Iris pigment epithelial cell (primary cell): ENCODE measurements around the gene RDX.

Source experiments
- DNase-seq: peaks from one replicate; pipeline ENCODE4 v3.0.0-alpha.2; 2011; ENCODE audit warnings: low read depth

Gene RDX

DNA sequence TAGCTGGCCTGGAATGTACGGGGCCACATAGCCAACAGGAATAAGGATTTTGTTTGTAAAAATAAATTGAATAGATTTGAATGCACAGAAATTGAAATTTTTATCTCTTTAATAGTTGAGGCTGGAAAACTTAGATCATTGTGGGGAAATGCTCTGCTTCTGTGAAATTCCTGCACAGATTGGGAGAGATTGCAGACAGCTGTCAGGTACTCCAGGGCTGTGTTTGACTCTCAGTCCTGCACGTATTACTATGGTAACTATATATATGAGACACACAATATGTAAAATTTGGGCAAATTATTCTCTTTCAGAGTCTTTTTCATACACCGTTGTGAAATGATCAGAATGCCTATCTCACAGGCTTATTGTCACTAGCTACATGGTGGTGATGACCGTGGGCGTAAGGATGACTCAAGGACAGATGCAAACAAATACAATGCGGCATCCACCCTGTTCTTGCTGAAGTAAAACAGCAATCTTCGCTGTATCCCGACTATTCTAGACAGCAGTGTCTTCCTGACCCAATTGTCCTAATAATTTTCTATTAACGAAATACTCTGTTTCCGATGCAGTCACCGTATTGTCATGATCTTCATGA is 123.8 kb downstream of the RDX start:
- DNase-seq: no peak

DNA sequence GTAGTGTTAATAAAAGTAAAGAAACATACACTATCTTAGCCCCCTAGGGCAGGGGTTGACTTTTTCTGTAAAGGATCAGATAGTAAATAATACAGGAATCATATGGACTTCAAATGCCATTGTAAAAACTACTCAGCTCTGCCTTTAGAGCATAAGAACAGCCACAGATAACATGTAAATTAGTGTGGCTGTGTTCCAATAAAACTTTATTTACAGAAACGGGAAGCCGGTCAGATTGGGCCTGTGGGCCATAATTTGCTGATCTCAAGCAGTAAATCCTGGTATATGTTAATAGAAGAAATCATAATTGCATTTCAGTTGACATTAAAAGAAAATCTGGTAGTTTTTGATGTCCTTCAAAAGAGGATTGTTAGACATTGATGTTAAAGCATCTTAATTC is 126.7 kb downstream of the RDX start:
- no peak for DNase-seq

DNA sequence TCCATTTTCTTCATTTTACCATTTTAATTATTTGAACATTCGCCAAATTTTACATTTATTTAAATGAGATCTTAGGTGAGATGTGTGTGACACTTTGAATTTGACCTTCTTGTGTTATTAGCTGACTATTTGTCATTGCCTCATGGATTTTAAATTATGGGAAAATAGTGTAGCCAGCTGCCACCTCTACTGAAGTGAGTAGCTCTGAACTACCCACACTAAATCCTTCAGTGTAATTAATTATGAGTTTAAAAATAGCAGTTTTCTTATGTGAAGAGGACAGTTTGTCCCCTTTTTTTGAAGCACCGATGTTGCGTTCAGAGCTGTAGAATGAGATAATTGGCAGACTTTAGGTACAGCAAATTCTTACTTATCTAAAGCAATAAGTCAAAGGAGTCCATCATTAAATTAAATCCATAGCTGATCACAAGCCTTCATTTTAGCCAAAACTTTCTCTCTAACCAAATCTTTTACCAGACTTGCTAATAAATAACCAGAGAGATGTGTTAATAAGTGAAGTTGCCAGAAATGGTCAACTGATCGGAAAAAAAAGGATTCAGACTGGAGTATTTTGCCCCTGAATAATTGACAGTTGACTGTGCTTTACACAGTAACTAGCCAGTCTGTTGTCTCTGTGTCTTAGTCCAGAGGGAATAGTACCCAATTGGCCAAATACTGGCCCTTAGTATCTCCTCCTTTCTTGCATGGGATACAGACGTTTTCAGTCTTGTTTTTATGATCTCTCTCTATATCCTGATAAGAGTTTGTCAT is 128.2 kb downstream of the RDX start:
- DNase-seq: no peak

DNA sequence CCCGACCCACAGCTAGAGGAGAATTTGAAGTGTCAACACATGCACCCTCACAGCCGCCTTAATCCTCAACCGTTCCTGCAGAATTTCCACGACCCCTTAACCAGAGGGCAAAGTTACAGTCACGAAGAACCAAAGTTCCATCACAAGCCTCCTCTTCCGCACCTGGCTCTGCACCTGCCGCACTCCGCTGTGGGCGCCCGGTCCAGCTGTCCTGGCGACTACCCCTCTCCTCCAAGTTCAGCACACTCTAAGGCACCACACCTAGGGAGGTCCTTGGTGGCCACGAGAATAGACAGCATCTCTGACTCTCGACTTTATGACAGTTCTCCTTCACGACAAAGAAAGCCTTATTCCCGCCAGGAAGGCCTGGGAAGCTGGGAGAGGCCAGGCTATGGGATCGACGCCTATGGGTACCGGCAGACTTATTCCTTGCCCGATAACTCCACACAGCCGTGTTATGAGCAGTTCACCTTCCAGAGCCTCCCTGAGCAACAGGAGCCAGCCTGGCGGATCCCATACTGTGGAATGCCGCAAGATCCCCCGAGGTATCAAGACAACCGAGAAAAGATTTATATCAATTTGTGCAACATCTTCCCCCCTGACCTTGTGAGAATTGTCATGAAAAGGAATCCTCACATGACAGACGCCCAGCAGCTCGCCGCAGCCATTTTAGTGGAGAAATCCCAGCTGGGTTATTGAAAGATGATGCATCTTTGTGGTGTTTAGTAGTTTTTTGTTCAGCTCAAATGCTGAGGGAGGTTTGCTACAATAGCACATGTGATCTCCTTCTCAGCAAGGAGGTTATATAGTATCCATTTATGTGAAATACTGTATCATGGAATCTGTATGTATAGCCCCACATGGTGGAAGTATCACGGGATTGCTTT is 131.1 kb downstream of the RDX start:
- no peak for DNase-seq

DNA sequence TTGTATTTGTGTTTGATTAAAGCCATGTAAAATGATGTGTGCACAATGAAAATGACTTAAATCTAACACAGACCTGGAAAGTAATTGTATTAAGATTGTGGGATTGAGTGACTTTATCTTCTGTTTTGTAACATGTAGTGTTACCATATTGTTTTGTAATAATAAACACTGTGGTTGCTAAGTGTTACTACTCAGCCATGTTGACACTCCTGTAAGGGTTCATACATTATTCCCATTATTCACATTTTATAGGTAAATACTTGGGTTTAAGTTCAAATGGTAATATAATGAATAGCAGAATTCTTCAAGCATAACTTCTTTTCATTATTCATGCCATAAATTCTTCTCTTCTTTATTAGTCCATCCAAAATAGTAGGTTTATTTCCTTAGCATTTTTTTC is 134.2 kb downstream of the RDX start:
- peak; percentile 60 for DNase-seq

DNA sequence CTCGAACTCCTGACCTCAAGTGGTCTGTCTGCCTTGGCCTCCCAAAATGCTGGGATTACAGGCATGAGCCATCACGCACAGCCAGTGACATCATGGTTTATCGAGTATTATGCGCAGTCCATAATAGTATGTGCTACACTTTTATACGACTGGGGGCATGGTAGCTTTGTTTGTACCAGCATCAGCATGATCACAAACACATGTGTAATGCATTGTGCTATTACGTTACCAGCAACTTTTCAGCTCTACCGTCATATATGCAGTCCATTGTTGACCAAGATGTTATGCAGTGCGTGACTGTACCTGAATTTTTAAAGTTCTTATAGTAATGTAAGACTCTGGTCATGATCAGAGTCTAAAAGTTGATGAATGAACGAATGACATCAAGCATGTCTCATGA is 135.4 kb downstream of the RDX start:
- no peak for DNase-seq

DNA sequence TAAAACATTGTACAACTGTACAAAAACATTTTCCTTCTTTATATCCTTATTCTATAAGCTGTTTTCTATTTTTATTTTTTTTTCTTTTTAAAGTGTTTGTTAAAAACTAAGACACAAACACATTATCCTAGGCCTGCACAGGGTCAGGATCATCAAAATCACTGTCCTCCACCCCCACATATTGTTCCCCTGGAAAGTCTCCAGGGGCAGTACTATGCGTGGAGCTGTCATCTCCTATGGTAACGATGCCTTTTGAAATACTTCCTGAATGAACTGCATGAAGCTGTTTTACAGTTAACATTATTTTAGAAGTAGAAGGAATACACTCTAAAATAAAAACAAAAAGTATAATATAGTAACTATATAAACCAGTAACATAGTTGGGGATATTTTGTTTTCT is 136.0 kb downstream of the RDX start:
- DNase-seq: peak; percentile 45

DNA sequence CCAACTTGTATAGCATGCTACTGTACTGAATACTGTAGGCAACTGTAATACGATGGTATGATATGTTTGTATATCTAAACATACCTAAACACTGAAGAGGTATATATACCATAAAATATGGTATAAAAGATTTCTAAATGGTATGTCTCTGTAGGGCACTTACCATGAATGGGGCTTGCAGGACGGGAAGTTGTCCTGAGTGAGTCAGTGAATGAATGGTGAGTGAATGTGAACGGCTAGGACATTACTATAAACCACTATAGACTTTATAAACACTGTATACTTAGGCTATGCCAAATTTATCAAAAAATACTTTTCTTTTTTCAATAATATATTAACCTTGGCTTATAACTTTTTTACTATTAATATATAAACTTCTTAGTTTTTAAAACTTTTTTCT is 136.4 kb downstream of the RDX start:
- peak; percentile 77 for DNase-seq

DNA sequence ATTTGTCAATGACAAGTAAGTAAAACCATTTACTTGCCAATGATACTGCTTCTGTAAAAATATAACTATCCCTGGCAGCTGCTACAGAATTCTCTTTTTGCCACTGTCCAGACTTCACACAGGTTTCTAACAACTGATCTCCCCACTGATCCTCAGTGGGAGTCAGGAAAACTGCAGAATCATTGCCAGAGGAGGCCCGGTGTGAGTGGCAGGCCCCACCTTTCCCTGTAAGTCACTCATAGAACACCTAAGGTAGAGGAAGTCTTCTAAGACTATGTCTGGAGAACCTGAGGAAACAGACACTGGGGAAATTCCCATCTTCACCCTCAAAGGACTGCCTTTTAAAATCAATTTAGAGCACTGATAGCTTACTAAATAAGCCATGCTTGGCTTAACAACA is 136.9 kb downstream of the RDX start:
- peak; percentile 33 for DNase-seq

DNA sequence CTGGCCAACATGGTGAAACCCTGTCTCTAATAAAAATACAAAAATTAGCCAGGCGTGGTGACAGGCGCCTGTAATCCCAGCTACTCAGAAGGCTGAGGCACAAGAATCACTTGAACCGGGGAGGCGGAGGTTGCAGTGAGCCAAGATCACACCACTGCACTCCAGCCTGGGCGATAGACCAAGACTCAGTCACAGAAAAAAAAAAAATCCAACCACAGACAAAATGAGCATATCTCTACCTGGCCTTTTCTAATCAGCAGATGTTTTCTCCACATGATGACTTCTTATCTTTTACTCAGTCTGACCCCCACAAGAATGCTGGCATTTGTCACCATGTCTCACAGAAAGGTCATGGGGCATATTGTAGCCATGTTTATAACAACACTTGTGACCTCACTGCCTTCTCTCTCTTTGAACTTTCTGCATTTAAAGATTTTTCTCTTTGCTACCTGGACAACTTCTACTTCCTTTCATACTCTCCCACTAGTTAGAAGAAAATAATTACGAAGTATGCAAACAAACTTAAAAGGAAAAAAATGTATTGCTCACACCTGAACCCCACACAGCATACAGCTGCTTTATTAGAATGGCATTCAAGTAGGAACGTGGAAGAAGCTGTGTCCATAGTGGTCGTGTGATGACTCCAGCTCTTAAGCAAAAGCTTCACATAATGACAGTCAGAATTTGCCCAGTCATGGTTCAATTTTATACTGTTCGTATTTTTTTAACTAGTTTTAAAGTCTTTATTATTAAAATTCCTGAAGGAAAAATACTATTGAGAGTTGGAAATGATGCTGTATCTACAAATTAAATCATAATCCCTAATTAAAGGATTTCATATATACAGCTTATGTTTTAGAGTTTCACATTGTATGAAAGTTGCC is 137.9 kb downstream of the RDX start:
- no peak for DNase-seq

DNA sequence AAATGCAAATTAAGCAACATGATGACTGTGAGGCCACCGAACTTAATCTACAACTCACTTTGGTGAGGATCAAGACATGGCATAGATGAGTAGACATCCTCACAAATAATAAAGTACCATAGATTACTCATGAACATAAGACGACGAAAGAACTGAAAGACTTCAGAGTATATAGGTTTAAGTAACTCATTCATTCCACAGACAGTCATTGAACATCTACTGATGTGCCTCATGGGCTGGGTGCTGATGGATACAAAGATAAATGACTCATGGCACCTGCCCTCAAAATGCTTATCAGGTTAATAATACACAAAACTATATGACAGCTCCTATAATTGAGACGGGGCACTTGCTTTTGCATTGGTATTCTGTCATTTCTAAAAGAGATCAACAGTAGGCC is 139.9 kb downstream of the RDX start:
- DNase-seq: no peak

DNA sequence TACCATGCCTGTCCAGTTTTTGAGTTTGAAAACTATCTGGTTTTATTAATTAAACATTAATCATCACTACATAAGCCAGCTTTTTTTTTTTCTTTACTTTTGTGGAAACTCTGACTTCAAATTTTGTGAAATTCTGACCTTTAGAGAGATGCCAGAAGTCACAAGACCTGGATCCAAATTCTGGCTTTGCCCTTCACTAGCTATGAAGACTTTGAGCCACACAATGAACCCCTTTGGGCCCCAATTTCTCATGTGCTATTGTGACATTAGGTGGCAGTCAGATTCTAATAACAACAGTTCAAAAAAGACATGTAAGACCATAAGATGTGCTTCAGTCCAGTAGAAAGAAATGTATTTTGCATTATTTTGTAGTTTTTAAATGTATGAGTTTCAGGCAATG is 142.9 kb downstream of the RDX start:
- DNase-seq: no peak

DNA sequence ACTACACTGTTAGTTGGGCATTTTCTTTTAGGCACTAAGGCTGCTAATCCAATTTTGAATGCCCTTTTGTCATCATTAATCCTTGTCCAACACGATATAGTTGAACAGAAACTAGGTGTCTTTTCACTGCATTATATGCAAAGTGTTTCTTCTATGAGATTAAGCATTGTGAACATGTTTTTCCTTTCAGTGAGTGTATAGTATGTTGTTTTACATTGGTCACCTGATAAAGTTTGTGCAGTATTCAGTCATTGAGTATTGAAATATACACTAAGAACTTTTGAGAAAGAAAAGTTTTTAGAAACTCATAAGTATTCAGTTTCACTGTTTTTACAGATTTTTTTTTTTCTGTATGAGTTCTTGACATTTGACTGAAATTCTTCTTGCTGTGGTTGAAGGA is 144.2 kb downstream of the RDX start:
- DNase-seq: no peak

DNA sequence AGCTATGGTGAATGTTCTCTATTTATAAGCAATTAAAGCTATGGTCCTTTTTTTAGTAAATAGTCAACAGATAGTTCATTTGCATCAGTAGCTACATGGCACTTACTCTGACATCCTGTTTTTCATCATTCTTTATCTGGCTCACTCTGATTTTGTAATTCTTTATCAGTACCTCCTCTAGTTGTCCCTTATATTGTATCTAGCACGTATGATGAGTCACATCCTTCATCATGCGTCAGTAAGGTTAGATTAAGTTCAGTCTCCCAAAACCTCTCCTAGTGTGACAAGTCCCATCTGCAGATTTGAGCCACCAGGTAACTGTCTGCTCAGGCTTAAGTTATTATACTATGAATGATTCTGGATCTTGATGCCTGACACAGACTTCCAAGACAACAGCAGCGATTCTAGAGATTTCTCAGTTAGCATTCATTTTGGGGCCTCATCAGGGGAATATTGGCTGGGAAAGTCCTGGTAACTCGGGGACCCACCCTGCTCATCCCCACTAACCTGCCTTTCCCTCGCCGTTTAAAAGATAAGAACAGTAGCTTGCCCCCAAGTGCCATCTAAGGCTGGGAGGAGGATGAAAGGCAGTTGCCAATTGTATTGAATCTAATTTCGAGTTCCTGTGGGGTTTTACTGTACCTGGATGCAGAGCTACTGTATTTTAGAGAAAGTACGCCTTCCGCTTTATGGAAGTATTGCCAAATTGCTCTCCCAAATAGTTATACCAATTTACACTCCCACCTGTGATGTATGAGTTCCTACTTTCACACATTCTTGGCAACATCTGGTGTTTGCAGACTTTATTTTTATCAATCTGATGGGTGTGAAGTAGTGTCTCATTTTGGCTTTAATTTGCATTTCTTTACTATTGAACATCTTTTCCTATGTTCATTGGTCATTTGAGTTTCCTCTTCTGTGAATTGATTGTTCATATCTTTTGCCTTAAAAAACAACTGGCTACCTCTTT is 147.4 kb downstream of the RDX start:
- peak; percentile 93 for DNase-seq

DNA sequence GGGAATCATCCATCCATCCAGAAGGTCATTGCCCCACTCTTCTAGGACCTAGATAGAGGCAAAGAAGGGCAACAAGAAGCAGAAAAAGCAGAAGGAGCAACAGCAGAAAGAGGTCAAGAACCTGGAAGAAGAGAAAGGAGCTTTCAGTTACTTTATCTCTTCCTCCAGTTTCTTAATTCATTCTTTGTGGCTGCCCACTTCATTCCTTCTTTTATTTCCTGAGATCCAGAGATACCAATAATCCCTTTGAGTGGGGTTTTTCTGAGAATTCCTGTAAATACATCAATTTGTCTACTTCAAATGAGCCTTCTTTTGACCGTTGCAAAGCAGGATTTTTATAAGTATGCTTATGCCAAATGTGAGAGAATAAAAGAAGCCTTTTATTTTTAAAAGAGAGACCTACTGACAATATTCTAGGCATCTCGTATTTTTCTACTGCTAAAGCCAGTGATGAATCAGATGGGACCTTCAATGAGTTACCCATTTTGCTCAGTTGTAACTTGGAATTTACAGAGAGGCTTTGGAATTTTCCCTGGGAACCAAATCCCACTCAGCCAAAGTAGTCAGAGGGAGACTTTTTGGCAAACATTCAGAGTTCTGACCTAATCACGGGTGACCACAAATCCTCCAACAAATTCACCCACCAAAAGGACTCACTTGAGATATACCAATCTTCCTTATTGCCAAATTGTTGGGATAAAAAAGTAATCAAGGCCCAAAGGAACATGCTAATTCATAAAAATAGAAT is 148.3 kb downstream of the RDX start:
- peak; percentile 87 for DNase-seq

DNA sequence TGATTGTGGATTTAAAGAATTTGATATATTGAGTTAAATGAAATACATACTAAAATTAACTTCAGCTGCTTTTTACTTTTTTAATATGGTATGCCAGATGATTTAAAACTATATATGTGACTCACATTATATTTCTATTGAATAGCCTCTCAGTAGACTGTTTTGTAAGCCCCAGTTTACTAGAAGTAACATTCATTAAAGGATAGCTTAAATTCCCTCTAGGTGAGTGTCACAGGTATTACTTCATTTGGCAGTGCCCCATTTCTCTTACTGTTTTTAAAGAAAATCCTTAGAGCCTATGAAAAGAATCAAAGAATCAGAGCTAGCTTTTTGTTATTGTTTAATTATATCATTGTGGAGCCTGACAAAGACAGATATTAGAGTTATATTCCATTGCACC is 154.6 kb downstream of the RDX start:
- DNase-seq: peak; percentile 31

DNA sequence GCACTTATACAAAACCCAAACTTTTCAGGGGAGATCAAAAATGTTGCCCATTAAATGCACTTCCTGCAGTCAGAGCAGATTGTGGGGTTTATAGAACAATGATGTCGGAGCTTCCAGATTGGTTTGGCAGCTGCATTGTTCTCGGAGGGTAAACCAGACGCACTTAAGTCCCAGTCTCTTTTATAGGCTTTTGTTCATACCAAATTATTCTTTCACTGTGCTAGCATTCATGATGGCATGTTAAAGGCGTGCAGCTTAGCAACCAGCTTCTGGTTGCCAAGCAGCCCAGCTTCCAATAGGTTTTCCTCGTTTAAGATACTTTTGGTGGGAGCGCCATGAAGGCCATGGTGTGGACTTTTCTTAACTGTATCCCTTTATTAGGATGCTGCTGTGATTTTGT is 162.3 kb downstream of the RDX start:
- DNase-seq: no peak

DNA sequence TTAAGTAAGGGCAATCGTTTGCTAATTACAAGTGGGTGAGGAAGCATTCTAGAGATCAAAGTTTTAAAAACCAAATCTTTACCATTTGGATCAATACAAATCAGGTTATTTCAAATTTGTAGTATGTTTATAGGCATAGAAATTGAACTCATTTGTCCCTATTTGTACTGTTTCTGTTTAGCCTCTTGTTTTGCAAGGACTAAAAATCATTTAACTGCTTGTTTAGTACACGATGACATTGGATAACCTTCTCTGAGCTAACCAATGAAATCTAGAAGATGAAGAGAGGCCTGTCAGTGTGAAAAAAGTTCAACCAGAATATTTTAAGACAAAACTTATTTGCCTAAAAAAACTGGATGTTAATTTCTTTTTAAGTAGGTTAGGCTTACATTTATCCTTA is 163.3 kb downstream of the RDX start:
- DNase-seq: no peak

DNA sequence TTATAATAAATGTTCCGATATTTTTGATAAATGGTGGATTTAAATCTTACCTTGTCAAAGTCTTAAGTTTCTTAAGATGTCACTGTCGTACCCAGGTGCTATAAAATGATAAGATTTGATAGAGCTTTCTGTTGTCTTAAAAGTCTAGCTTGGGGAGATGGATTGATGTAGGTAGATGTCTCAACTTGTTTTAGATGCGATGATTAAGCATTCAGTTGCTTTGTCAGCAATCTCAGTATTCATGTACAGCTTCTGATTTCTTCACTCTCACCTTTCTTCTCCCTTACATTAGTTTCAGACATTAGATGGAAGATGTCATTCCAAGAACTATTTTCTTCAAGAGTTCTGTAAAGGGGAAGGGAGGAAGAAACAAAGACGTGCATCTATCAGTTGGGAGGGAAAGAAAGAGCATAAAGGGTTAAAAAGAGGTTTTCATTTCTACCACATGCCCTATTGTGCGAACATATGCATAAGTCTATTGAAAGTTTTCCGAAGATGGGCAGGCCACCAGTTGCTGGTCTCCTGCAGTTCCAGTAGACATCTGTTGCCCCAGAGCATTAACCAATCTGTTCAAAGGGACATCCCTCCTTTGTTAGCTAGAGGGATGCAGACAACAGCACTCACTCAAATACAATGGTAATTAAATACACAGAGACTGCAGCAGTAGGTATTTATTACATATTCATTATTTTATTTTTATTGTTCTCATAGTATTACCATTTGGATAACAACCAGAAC is 164.9 kb downstream of the RDX start:
- no peak for DNase-seq
